B cell (primary cell): ENCODE measurements around the gene GPNMB. TPM values are rescaled to one million over a fixed set of nuclear protein-coding genes. Genes with fewer than 3 reads are reported as not detected.

Experiments used
- ATAC-seq: fragments of 200-7000 bp; cut with Tn5 transposase; one replicate; pipeline ENCODE4 v1.10.0; 2021; ENCODE audit warnings: low read depth, mild to moderate bottlenecking, moderate number of reproducible peaks, moderate library complexity
- CTCF ChIA-PET: fragments of 350-600 bp; sonication (Branson Sonifier 250); formaldehyde crosslinking; loops from one replicate; lab custom pipeline; 2021; ENCODE audit warnings: antibody characterized with exemption, inconsistent platforms; lab: Charles Lee
- POLR2A ChIA-PET: fragments of 350-600 bp; sonication (Branson Sonifier 250); formaldehyde crosslinking; loops from one replicate; lab custom pipeline; 2021; ENCODE audit warnings: antibody characterized with exemption; lab: Charles Lee
- DNase-seq: peaks from one replicate; pipeline ENCODE4 v3.0.0; 2013
- H2AFZ ChIP-seq: 2 replicates; pipeline ENCODE4 v1.6.1; 2012; ENCODE audit warnings: mild to moderate bottlenecking, low read depth, low read length; ENCODE audit not compliant: insufficient read depth, poor library complexity, severe bottlenecking
- H3K27ac ChIP-seq, 2 donors: 1 replicate in 1 of 2; 2 replicates in 1 of 2; pipeline ENCODE4 v1.5.1; 2012 to 2013; ENCODE audit warnings: low read length in 2 of 2, mild to moderate bottlenecking in 2 of 2, moderate library complexity in 1 of 2
- H3K27me3 ChIP-seq, 4 experiments: fragments of 200-600 bp in 1 of 4; sonication (generic) in 1 of 4; replicated peaks in 1 of 4; 1 replicate in 2 of 4; 2 replicates in 2 of 4; pipeline versions ENCODE4 v1.6.1 to v1.7.0; 2013 to 2016; ENCODE audit warnings: low read length in 3 of 4, mild to moderate bottlenecking in 2 of 4, mixed read lengths in 1 of 4, moderate library complexity in 1 of 4; ENCODE audit not compliant: insufficient read depth in 4 of 4, control insufficient read depth in 3 of 4; ENCODE audit errors: control extremely low read depth in 1 of 4
- H3K36me3 ChIP-seq, 2 experiments: replicated peaks in 1 of 2; 1 replicate in 1 of 2; 2 replicates in 1 of 2; pipeline versions ENCODE4 v1.6.1 to v1.7.1; 2013; ENCODE audit warnings: low read length in 1 of 2; ENCODE audit not compliant: insufficient read depth in 2 of 2, control insufficient read depth in 1 of 2; ENCODE audit errors: control extremely low read depth in 1 of 2, extremely low read depth in 1 of 2
- H3K4me1 ChIP-seq, 2 donors: fragments of 200-600 bp in 1 of 2; sonication (generic) in 1 of 2; 1 replicate in 1 of 2; 2 replicates in 1 of 2; pipeline versions ENCODE4 v1.5.1 to v1.6.1; 2013 to 2017; ENCODE audit warnings: low read length in 2 of 2; ENCODE audit not compliant: control insufficient read depth in 2 of 2, insufficient read depth in 2 of 2
- H3K4me2 ChIP-seq: replicated peaks from 2 replicates; pipeline ENCODE3; 2012; ENCODE audit warnings: mild to moderate bottlenecking, low read depth, low read length; ENCODE audit not compliant: poor library complexity, severe bottlenecking
- H3K4me3 ChIP-seq, 5 experiments: fragments of 200-600 bp in 1 of 5; sonication (generic) in 1 of 5; 1 replicate in 3 of 5; 2 replicates in 2 of 5; pipeline versions ENCODE4 v1.5.1 to v1.7.0; 2011 to 2016; ENCODE audit warnings: low read length in 4 of 5, mild to moderate bottlenecking in 4 of 5, low read depth in 2 of 5, control low read depth in 1 of 5, moderate library complexity in 1 of 5; ENCODE audit not compliant: insufficient read depth in 1 of 5; ENCODE audit errors: control extremely low read depth in 1 of 5, extremely low read depth in 1 of 5
- H3K79me2 ChIP-seq: fragments of 200-600 bp; sonication (generic); one replicate; pipeline ENCODE4 v1.6.0; 2016; ENCODE audit warnings: low read length; ENCODE audit not compliant: control insufficient read depth, insufficient read depth
- H3K9ac ChIP-seq: fragments of 200-600 bp; sonication (generic); 2 replicates; pipeline ENCODE4 v1.6.1; 2017; ENCODE audit warnings: mild to moderate bottlenecking, low read length, moderate library complexity
- H3K9me3 ChIP-seq, 3 donors: one replicate each; pipeline versions ENCODE4 v1.6.1 to v1.7.1; 2013; ENCODE audit warnings: low read length in 2 of 3; ENCODE audit not compliant: control insufficient read depth in 2 of 3, insufficient read depth in 1 of 3; ENCODE audit errors: control extremely low read depth in 1 of 3
- H4K20me1 ChIP-seq: 2 replicates; pipeline ENCODE4 v1.6.0; 2012; ENCODE audit warnings: mild to moderate bottlenecking, low read length; ENCODE audit not compliant: insufficient read depth, control insufficient read depth, poor library complexity, severe bottlenecking
- H3K27ac Mint-ChIP-seq: one replicate; pipeline ENCODE4 v1.8.0; 2021; ENCODE audit warnings: mixed read lengths
- H3K27me3 Mint-ChIP-seq: one replicate; pipeline ENCODE4 v1.8.0; 2021; ENCODE audit warnings: mixed read lengths
- H3K4me1 Mint-ChIP-seq: one replicate; pipeline ENCODE4 v1.8.0; 2021; ENCODE audit warnings: mixed read lengths
- H3K4me3 Mint-ChIP-seq: one replicate; pipeline ENCODE4 v1.8.0; 2021; ENCODE audit warnings: mixed read lengths
- H3K9me3 Mint-ChIP-seq: one replicate; pipeline ENCODE4 v1.8.0; 2022; ENCODE audit warnings: mixed read lengths; ENCODE audit not compliant: insufficient read depth
- EZH2 ChIP-seq: IDR thresholded peaks from 2 replicates; pipeline ENCODE4 v1.6.1; 2012; ENCODE audit warnings: borderline replicate concordance, low read depth, mild to moderate bottlenecking, moderate library complexity, low read length; ENCODE audit not compliant: insufficient read depth, poor library complexity, severe bottlenecking
- WGBS: methylation state at CpG from one replicate; pipeline ENCODE4 v1.1.5; 2013; ENCODE audit warnings: missing lambda C conversion rate; ENCODE audit not compliant: insufficient coverage; 5-methylcytosine and 5-hydroxymethylcytosine counted together
- intact Hi-C: fragments of 100-400 bp; cut with micrococcal nuclease; formaldehyde crosslinking; loops from one replicate; pipeline ENCODE4 v1.10.0; 2022
- polyA plus RNA-seq: library from polyadenylated mRNA; depleted of rRNA; stranded (reverse); fragments of >200 nt; gene quantifications from 2 replicates; pipeline ENCODE4 v1.2.3, GENCODE V29; 2012
- total RNA-seq, 2 donors: library from RNA; stranded (reverse); fragments of 120-200 nt in 1 of 2; gene quantifications; 1 replicate in 1 of 2; 2 replicates in 1 of 2; pipeline versions ENCODE4 v1.2.3 to v1.2.4, GENCODE V29; 2013 to 2022
- TF ChIP-seq, protein P1 (sequence below): fragments of 200-600 bp; IDR thresholded peaks from one replicate; pipeline ENCODE4 v1.8.0; 2022; ENCODE audit warnings: antibody characterized with exemption, mild to moderate bottlenecking

Gene GPNMB
- total and polyA plus RNA-seq, 2 donors (not counting 1 experiment from before 2014, with no cell fraction given) = 2.6 TPM; not detected in 1

- 77% methylated on average over 5 of the region's 7 CpGs for WGBS
- no peak overlapping the region for H3K27ac Mint-ChIP-seq
These were observed 68.8 kb downstream of the GPNMB start for GRCh38 chr7:23315366-23315765.

More at GRCh38 chr7:23315366-23315765, 68.8 kb downstream of the GPNMB start:
- DNase-seq = no peak
- Mint-ChIP-seq H3K27me3 (no peaks in the 10 kb centered on the region), H3K4me3 (no peak overlapping the region), H3K9me3 (no peaks in the 10 kb centered on the region), H3K4me1 (no peaks in the 10 kb centered on the region)
- H3K79me2 ChIP-seq = no peaks in the 10 kb centered on the region
- H3K27ac ChIP-seq = no peak overlapping the region
- no peaks in the 10 kb centered on the region for H4K20me1 ChIP-seq
- peaks cover 10 to 11% of the 10 kb centered on the region in 2 experiments for H3K36me3 ChIP-seq
- H3K9me3 ChIP-seq = no peaks in the 10 kb centered on the region
- POLR2A ChIA-PET = no interaction called here
- H3K4me3 ChIP-seq = no peak overlapping the region
- intact Hi-C loops = no loop called here
- TF ChIP-seq EZH2 = no peak
- TF ChIP-seq, protein P1, sequence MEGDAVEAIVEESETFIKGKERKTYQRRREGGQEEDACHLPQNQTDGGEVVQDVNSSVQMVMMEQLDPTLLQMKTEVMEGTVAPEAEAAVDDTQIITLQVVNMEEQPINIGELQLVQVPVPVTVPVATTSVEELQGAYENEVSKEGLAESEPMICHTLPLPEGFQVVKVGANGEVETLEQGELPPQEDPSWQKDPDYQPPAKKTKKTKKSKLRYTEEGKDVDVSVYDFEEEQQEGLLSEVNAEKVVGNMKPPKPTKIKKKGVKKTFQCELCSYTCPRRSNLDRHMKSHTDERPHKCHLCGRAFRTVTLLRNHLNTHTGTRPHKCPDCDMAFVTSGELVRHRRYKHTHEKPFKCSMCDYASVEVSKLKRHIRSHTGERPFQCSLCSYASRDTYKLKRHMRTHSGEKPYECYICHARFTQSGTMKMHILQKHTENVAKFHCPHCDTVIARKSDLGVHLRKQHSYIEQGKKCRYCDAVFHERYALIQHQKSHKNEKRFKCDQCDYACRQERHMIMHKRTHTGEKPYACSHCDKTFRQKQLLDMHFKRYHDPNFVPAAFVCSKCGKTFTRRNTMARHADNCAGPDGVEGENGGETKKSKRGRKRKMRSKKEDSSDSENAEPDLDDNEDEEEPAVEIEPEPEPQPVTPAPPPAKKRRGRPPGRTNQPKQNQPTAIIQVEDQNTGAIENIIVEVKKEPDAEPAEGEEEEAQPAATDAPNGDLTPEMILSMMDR = no peak
- no peak overlapping the region for H3K4me2 ChIP-seq
- no peaks in the 10 kb centered on the region for H3K27me3 ChIP-seq
- H3K9ac ChIP-seq = no peak overlapping the region
- H2AFZ ChIP-seq = no peak overlapping the region
- CTCF ChIA-PET = no interaction called here
- no peak for ATAC-seq
- H3K4me1 ChIP-seq = no peaks in the 10 kb centered on the region

Other genes starting within 250 kb of the GPNMB start
- 39.6 and 40.8 TPM in 2 replicates for gene HYCC1, start 232.6 kb upstream of the GPNMB start, total RNA-seq
- 7.0 and 37.2 TPM in 2 replicates for gene HYCC1, start 232.6 kb upstream of the GPNMB start, polyA plus RNA-seq
- gene KLHL7, start 141.0 kb upstream of the GPNMB start, total RNA-seq = 22.8 and 29.5 TPM in 2 replicates
- gene KLHL7, start 141.0 kb upstream of the GPNMB start, polyA plus RNA-seq = 9.2 and 18.0 TPM in 2 replicates
- 49.2 and 58.8 TPM in 2 replicates for gene NUP42, start 64.7 kb upstream of the GPNMB start, total RNA-seq
- gene NUP42, start 64.7 kb upstream of the GPNMB start, polyA plus RNA-seq = 38.1 and 38.7 TPM in 2 replicates
- gene MALSU1, start 52.6 kb downstream of the GPNMB start, total RNA-seq = 38.0 and 40.8 TPM in 2 replicates
- gene MALSU1, start 52.6 kb downstream of the GPNMB start, polyA plus RNA-seq = 20.8 and 22.3 TPM in 2 replicates
- gene IGF2BP3, start 223.7 kb downstream of the GPNMB start, total RNA-seq = 10.0 and 11.3 TPM in 2 replicates
- gene IGF2BP3, start 223.7 kb downstream of the GPNMB start, polyA plus RNA-seq = 0.50 and 0.63 TPM in 2 replicates